Activated CD4-positive, alpha-beta T cell treated with anti-CD3 and anti-CD28 coated beads for 36 hours (primary cell): ENCODE data around the gene C10orf120. TPM values are rescaled to one million over a fixed set of nuclear protein-coding genes. Genes with fewer than 3 reads are reported as not detected.

Source experiments
- ATAC-seq: fragments of 200-7000 bp; cut with Tn5 transposase; one replicate; pipeline ENCODE4 v1.10.0; 2021; ENCODE audit warnings: mild to moderate bottlenecking, moderate library complexity
- CTCF ChIA-PET: fragments of 350-600 bp; sonication (Branson Sonifier 250); formaldehyde crosslinking; loops from one replicate; lab custom pipeline; 2021; ENCODE audit warnings: antibody characterized with exemption; lab: Charles Lee
- POLR2A ChIA-PET: fragments of 350-600 bp; sonication (Branson Sonifier 250); formaldehyde crosslinking; loops from one replicate; lab custom pipeline; 2021; ENCODE audit warnings: antibody characterized with exemption, inconsistent platforms; lab: Charles Lee
- DNase-seq: peaks from one replicate; pipeline ENCODE4 v3.0.0-alpha.2; 2020
- H3K27ac Mint-ChIP-seq: one replicate; pipeline ENCODE4 v1.8.0; 2021; ENCODE audit warnings: mixed read lengths
- H3K27me3 Mint-ChIP-seq: one replicate; pipeline ENCODE4 v1.8.0; 2021; ENCODE audit warnings: mixed read lengths
- H3K36me3 Mint-ChIP-seq: one replicate; pipeline ENCODE4 v1.8.0; 2021; ENCODE audit warnings: low read depth, mixed read lengths
- H3K4me1 Mint-ChIP-seq: one replicate; pipeline ENCODE4 v1.8.0; 2021; ENCODE audit warnings: mixed read lengths
- H3K4me3 Mint-ChIP-seq: one replicate; pipeline ENCODE4 v1.8.0; 2021; ENCODE audit warnings: mild to moderate bottlenecking, moderate library complexity, mixed read lengths
- H3K9me3 Mint-ChIP-seq: one replicate; pipeline ENCODE4 v1.8.0; 2021; ENCODE audit warnings: low read depth, mixed read lengths
- intact Hi-C, 2 experiments: fragments of 100-400 bp; cut with DNase I in 1 of 2; cut with micrococcal nuclease in 1 of 2; formaldehyde crosslinking; loops; one replicate each; pipeline versions ENCODE4 v1.14.2 to v1.15.1; 2022 to 2024; cut with DNase I, micrococcal nuclease
- total RNA-seq, 2 experiments: library from RNA; stranded (reverse); gene quantifications; one replicate each; pipeline ENCODE4 v1.2.3, GENCODE V29; 2021

C10orf120 gene
- total RNA-seq, 2 experiments from 2014 or later: not detected

- CTCF ChIA-PET: interaction anchor here (1.5 kb wide), 1 partner anchor 53 kb away, joined by 7 read pairs; no protein-coding TSS in a partner anchor
- H3K27me3 Mint-ChIP-seq: no peaks in the 10 kb centered on the region
- H3K27ac Mint-ChIP-seq: no peak overlapping the region
- no peaks in the 10 kb centered on the region for H3K36me3 Mint-ChIP-seq
- H3K4me1 Mint-ChIP-seq: no peaks in the 10 kb centered on the region
- no peak for DNase-seq
- no peaks in the 10 kb centered on the region for H3K9me3 Mint-ChIP-seq
- intact Hi-C loops: loop anchor here (5.0 kb wide), 3 partner anchors 55 to 405 kb away; no protein-coding TSS in a partner anchor
- ATAC-seq: no peak
- H3K4me3 Mint-ChIP-seq: no peak overlapping the region
- POLR2A ChIA-PET: no interaction called here
Measured at GRCh38 chr10:122702275-122702674, 2.6 kb upstream of the C10orf120 start.

GRCh38 chr10:122701652-122702051 lies 2.0 kb upstream of the C10orf120 start:
- intact Hi-C loops: loop anchor here (5.0 kb wide), 3 partner anchors 54 to 404 kb away; no protein-coding TSS in a partner anchor
- ChIA-PET POLR2A (no interaction called here), CTCF (interaction anchor here (1.5 kb wide), 1 partner anchor 53 kb away, joined by 7 read pairs; no protein-coding TSS in a partner anchor)
- H3K9me3 Mint-ChIP-seq: no peaks in the 10 kb centered on the region
- no peaks in the 10 kb centered on the region for H3K27me3 Mint-ChIP-seq
- no peaks in the 10 kb centered on the region for H3K36me3 Mint-ChIP-seq
- H3K27ac Mint-ChIP-seq: no peak overlapping the region
- no peak for ATAC-seq
- no peak for DNase-seq
- H3K4me1 Mint-ChIP-seq: no peaks in the 10 kb centered on the region
- no peak overlapping the region for H3K4me3 Mint-ChIP-seq

- no peak overlapping the region for H3K27ac Mint-ChIP-seq
- intact Hi-C loops: no loop called here
- H3K36me3 Mint-ChIP-seq: no peaks in the 10 kb centered on the region
- no peak for DNase-seq
- no peak overlapping the region for H3K4me3 Mint-ChIP-seq
- H3K27me3 Mint-ChIP-seq: peaks cover 8% of the 10 kb centered on the region
- ATAC-seq: no peak
- H3K9me3 Mint-ChIP-seq: no peaks in the 10 kb centered on the region
- H3K4me1 Mint-ChIP-seq: no peaks in the 10 kb centered on the region
- POLR2A ChIA-PET: no interaction called here
- CTCF ChIA-PET: interaction anchor here (1.5 kb wide), 1 partner anchor 36 kb away, joined by 3 read pairs; no protein-coding TSS in a partner anchor
Measured at GRCh38 chr10:122696687-122697086, 3.0 kb downstream of the C10orf120 start.

GRCh38 chr10:122692744-122693143 lies 6.9 kb downstream of the C10orf120 start:
- H3K27me3 Mint-ChIP-seq: peaks cover 15% of the 10 kb centered on the region
- POLR2A ChIA-PET: no interaction called here
- H3K27ac Mint-ChIP-seq: no peak overlapping the region
- DNase-seq: no peak
- CTCF ChIA-PET: no interaction called here
- intact Hi-C loops: no loop called here
- no peak overlapping the region for H3K4me3 Mint-ChIP-seq
- no peaks in the 10 kb centered on the region for H3K36me3 Mint-ChIP-seq
- H3K4me1 Mint-ChIP-seq: no peaks in the 10 kb centered on the region
- no peaks in the 10 kb centered on the region for H3K9me3 Mint-ChIP-seq
- ATAC-seq: no peak

- DNase-seq (no peak), ATAC-seq (no peak)
- Mint-ChIP-seq H3K36me3 (no peaks in the 10 kb centered on the region), H3K27me3 (peaks cover 26% of the 10 kb centered on the region), H3K27ac (no peak overlapping the region), H3K4me3 (no peak overlapping the region), H3K9me3 (no peaks in the 10 kb centered on the region), H3K4me1 (no peaks in the 10 kb centered on the region)
- ChIA-PET POLR2A (no interaction called here), CTCF (interaction anchor here (0.6 to 1.2 kb wide), 4 partner anchors 43 to 1670 kb away, joined by 3 read pairs; no protein-coding TSS in a partner anchor)
- intact Hi-C loops: no loop called here
Measured at GRCh38 chr10:122689146-122689820, 10.4 kb downstream of the C10orf120 start.

GRCh38 chr10:122688293-122688989 lies 11.2 kb downstream of the C10orf120 start:
- no peaks in the 10 kb centered on the region for H3K4me1 Mint-ChIP-seq
- ATAC-seq (no peak), DNase-seq (no peak)
- H3K9me3 Mint-ChIP-seq: no peaks in the 10 kb centered on the region
- no peak overlapping the region for H3K27ac Mint-ChIP-seq
- peaks cover 27% of the 10 kb centered on the region for H3K27me3 Mint-ChIP-seq
- ChIA-PET POLR2A (no interaction called here), CTCF (interaction anchor here (0.6 to 1.2 kb wide), 2 partner anchors 42 to 385 kb away, joined by 3 read pairs; no protein-coding TSS in a partner anchor)
- intact Hi-C loops: no loop called here
- H3K4me3 Mint-ChIP-seq: no peak overlapping the region
- H3K36me3 Mint-ChIP-seq: no peaks in the 10 kb centered on the region

GRCh38 chr10:122682522-122682921 lies 17.1 kb downstream of the C10orf120 start:
- H3K4me1 Mint-ChIP-seq: no peaks in the 10 kb centered on the region
- POLR2A ChIA-PET: no interaction called here
- no peak overlapping the region for H3K4me3 Mint-ChIP-seq
- intact Hi-C loops: no loop called here
- H3K9me3 Mint-ChIP-seq: no peaks in the 10 kb centered on the region
- peaks cover 23% of the 10 kb centered on the region for H3K27me3 Mint-ChIP-seq
- H3K36me3 Mint-ChIP-seq: no peaks in the 10 kb centered on the region
- H3K27ac Mint-ChIP-seq: no peak overlapping the region
- DNase-seq: no peak
- no peak for ATAC-seq
- CTCF ChIA-PET: no interaction called here

GRCh38 chr10:122678266-122678665 lies 21.4 kb downstream of the C10orf120 start:
- no peaks in the 10 kb centered on the region for H3K9me3 Mint-ChIP-seq
- ChIA-PET CTCF (interaction anchor here (0.6 kb wide), 1 partner anchor 1914 kb away, joined by 3 read pairs; no protein-coding TSS in a partner anchor), POLR2A (no interaction called here)
- no peak overlapping the region for H3K4me3 Mint-ChIP-seq
- intact Hi-C loops: no loop called here
- DNase-seq (no peak), ATAC-seq (no peak)
- no peak overlapping the region for H3K27ac Mint-ChIP-seq
- no peaks in the 10 kb centered on the region for H3K36me3 Mint-ChIP-seq
- H3K4me1 Mint-ChIP-seq: no peaks in the 10 kb centered on the region
- peaks cover 18% of the 10 kb centered on the region for H3K27me3 Mint-ChIP-seq

GRCh38 chr10:122675278-122675677 lies 24.4 kb downstream of the C10orf120 start:
- Mint-ChIP-seq H3K27me3 (peaks cover 22% of the 10 kb centered on the region), H3K4me3 (no peak overlapping the region), H3K9me3 (no peaks in the 10 kb centered on the region), H3K27ac (no peak overlapping the region), H3K36me3 (no peaks in the 10 kb centered on the region), H3K4me1 (no peaks in the 10 kb centered on the region)
- DNase-seq: no peak
- POLR2A ChIA-PET: no interaction called here
- CTCF ChIA-PET: interaction anchor here (1.4 kb wide), 1 partner anchor 27 kb away, joined by 6 read pairs; no protein-coding TSS in a partner anchor
- no peak for ATAC-seq
- intact Hi-C loops: no loop called here

- Mint-ChIP-seq H3K4me3 (no peak overlapping the region), H3K27ac (no peak overlapping the region), H3K9me3 (no peaks in the 10 kb centered on the region), H3K4me1 (no peaks in the 10 kb centered on the region), H3K27me3 (peaks cover 22% of the 10 kb centered on the region), H3K36me3 (no peaks in the 10 kb centered on the region)
- ChIA-PET POLR2A (no interaction called here), CTCF (interaction anchor here (1.0 to 1.4 kb wide), 2 partner anchors 26 to 29 kb away, joined by 3 to 6 read pairs; no protein-coding TSS in a partner anchor)
- ATAC-seq: no peak
- no peak for DNase-seq
- intact Hi-C loops: no loop called here
Measured at GRCh38 chr10:122674781-122675180, 24.9 kb downstream of the C10orf120 start.

GRCh38 chr10:122673731-122674130 lies 25.9 kb downstream of the C10orf120 start:
- ATAC-seq: no peak
- intact Hi-C loops: no loop called here
- no peak for DNase-seq
- H3K27me3 Mint-ChIP-seq: peaks cover 21% of the 10 kb centered on the region
- H3K9me3 Mint-ChIP-seq: no peaks in the 10 kb centered on the region
- H3K27ac Mint-ChIP-seq: no peak overlapping the region
- H3K4me1 Mint-ChIP-seq: no peaks in the 10 kb centered on the region
- ChIA-PET POLR2A (no interaction called here), CTCF (interaction anchor here (1.0 to 1.4 kb wide), 2 partner anchors 25 to 30 kb away, joined by 3 to 6 read pairs; no protein-coding TSS in a partner anchor)
- no peaks in the 10 kb centered on the region for H3K36me3 Mint-ChIP-seq
- H3K4me3 Mint-ChIP-seq: no peak overlapping the region
